Omental fat pad (tissue), 4 donors: Measurements from ENCODE around the gene MMS19. TPM values are rescaled to one million over a fixed set of nuclear protein-coding genes. Genes with fewer than 3 reads are reported as not detected.
A peak's percentile ranks its signal among the peaks of the same experiment; 100 is the strongest.

ENCODE experiments used
- ATAC-seq: fragments of 150-250 bp; one replicate; pipeline ENCODE4 v1.9.1; 2016; ENCODE audit warnings: mild to moderate bottlenecking, moderate library complexity; ENCODE audit not compliant: low FRiP score
- DNase-seq: peaks from one replicate; pipeline ENCODE4 v3.0.0-alpha.2; 2019; ENCODE audit warnings: low spot score
- total RNA-seq, 4 donors: library from RNA; depleted of rRNA; stranded (reverse); fragments of >200 nt; gene quantifications; one replicate each; pipeline ENCODE4 v1.1.0, GENCODE V29; 2016
- TF ChIP-seq, protein P1 (sequence below), 3 donors: fragments of 450-650 bp; IDR thresholded peaks; one replicate each; pipeline ENCODE4 v1.5.1; 2016 to 2017; ENCODE audit warnings: antibody characterized with exemption in 3 of 3, mild to moderate bottlenecking in 3 of 3, moderate library complexity in 2 of 3

MMS19 gene
- total RNA-seq, 4 donors from 2014 or later: 44.4 to 117 (median 64.7) TPM

DNA sequence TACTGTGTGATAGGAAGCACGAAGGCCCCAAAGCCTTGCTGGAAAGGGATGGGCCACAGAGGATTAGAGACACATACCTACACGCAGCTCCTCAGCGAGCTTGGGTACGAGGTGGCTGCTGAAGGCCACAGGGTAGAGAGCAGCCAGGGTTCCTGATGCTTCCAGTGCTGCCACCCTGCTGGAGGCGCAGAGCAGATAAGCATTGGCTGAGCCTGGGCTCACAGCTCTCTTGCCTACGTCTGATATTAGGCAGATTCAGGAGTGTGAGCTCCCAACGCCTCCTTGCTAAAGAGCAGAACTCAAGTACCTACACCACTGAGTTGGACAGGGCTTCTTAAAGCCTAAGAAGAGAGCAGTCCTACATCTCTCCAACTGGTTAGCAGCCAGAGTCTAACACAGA is 32.2 kb downstream of the MMS19 start:
- no peak for DNase-seq
- TF ChIP-seq, protein P1, sequence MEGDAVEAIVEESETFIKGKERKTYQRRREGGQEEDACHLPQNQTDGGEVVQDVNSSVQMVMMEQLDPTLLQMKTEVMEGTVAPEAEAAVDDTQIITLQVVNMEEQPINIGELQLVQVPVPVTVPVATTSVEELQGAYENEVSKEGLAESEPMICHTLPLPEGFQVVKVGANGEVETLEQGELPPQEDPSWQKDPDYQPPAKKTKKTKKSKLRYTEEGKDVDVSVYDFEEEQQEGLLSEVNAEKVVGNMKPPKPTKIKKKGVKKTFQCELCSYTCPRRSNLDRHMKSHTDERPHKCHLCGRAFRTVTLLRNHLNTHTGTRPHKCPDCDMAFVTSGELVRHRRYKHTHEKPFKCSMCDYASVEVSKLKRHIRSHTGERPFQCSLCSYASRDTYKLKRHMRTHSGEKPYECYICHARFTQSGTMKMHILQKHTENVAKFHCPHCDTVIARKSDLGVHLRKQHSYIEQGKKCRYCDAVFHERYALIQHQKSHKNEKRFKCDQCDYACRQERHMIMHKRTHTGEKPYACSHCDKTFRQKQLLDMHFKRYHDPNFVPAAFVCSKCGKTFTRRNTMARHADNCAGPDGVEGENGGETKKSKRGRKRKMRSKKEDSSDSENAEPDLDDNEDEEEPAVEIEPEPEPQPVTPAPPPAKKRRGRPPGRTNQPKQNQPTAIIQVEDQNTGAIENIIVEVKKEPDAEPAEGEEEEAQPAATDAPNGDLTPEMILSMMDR (IDR thresholded peaks at IDR 0.05): no peak
- no peak for ATAC-seq

DNA sequence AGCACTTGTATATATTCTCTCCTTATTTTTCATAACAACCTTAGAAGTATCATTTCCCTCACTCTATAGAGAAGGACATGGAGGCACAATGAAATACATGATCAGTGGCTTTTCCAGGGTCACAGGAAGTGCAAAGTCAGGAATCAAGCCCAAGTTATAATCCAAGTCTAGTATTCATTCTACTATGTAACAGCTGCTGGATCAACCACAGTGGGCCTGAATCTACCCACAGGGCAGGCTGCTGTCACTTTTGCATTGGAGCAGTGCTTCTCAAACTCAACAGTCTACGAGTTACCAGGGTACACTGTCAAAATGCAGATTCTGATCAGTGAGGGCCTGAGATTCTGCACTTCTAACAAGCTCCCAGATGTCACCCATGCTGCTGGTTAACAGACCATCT is 34.0 kb downstream of the MMS19 start:
- DNase-seq: no peak
- no peak for ATAC-seq
- TF ChIP-seq, protein P1 (IDR thresholded peaks at IDR 0.05): no peak

GRCh38 chr10:97463363-97464132 is 34.7 kb downstream of the MMS19 start:
- ATAC-seq: peak; percentile 62
- TF ChIP-seq, protein P1 (IDR thresholded peaks at IDR 0.05): peak in 2 of 3 donors; percentile 5 to 74
- no peak for DNase-seq

DNA sequence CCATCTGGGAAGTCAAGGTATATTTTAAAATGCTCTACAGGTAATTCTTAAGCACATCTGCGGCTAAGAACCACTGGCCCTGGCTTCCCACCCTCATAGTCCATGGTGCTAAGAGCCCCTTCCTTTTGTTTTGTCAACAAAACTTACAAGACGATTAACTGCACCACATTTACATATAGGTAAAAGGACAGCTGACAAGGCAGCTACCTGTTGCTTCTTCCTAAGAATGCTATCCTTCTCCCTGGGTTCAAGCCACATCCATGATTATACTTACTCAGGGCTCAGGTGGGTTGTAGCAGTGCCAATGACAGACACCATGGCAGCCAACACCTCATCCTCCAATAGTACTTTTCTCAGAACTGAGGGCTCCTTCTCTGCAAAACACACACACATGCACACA is 35.9 kb downstream of the MMS19 start:
- DNase-seq (no peak), ATAC-seq (no peak)
- TF ChIP-seq, protein P1 (IDR thresholded peaks at IDR 0.05): no peak

DNA sequence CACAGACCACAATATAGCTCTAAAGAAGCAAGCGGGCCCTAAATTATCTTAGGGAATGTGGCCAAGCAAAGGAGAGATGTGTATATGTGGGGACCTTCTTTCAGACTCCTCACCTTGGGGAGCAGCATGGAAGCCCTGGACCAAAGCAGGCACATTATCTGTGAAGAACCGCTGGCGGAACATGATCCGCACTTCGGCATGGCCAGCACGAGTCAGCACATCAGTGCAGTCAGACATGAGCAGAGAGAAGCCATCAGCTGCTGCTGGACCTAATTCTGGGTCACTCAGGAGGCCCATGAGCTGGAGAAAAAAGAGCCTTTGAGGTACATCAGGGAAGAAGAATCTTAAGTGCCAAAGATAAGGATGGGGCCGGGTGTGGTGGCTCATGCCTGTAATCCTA is 38.3 kb downstream of the MMS19 start:
- DNase-seq (no peak), ATAC-seq (no peak)
- TF ChIP-seq, protein P1 (IDR thresholded peaks at IDR 0.05): no peak

DNA sequence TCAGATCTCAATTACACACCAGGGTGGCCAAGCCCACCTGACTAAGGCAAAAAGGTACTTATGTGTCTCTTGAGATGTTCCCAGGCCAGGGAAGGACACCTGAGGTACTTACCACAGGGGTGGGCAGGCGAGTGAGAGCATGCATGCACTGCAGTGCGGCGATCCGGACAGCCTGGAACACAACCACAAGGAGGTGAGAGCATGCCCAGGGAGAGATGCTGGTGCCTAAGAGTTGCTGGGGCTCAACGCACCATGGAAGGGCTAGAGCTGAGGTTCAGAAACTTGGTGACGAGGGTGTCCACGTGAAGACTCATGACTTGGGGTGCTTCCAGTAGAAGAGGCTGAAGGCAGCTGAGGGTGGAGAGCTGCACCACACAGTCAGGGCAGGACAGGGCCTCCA is 39.1 kb downstream of the MMS19 start:
- TF ChIP-seq, protein P1 (IDR thresholded peaks at IDR 0.05): no peak
- DNase-seq: no peak
- ATAC-seq: no peak

DNA sequence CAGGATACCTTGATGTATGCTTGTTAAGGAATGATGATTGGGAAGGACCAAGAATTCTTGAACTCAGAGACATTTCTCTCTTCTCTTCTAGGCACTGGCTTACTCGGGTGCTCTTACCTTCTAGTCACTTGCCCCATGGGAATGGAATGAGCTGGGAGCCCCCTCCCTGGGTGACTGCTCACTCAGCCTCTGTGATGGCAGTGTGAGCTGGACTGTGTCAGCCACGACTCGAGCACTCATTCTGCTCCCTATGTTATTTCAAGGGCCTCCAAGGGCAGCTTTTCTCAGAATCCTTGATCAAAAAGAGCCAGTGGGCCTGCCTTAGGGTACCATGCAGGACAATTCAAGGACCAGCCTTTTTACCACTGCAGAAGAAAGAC is 41.5 kb downstream of the MMS19 start:
- TF ChIP-seq, protein P1 (IDR thresholded peaks at IDR 0.05): no peak
- DNase-seq (no peak), ATAC-seq (no peak)
